NT2/D1 (cell line): ENCODE data around the gene EFCAB6.

ENCODE experiments used
- SUZ12 ChIP-seq: IDR thresholded peaks from 2 replicates; pipeline ENCODE4 v1.6.1; 2011; ENCODE audit not compliant: insufficient read length, insufficient read depth; ENCODE audit errors: extremely low read depth
- YY1 ChIP-seq: IDR thresholded peaks from 2 replicates; pipeline ENCODE4 v1.6.1; 2011; ENCODE audit not compliant: insufficient read length, insufficient read depth
- ZNF274 ChIP-seq: IDR thresholded peaks from 2 replicates; pipeline ENCODE4 v1.6.1; 2011; ENCODE audit warnings: mild to moderate bottlenecking, low read depth, low read length

DNA sequence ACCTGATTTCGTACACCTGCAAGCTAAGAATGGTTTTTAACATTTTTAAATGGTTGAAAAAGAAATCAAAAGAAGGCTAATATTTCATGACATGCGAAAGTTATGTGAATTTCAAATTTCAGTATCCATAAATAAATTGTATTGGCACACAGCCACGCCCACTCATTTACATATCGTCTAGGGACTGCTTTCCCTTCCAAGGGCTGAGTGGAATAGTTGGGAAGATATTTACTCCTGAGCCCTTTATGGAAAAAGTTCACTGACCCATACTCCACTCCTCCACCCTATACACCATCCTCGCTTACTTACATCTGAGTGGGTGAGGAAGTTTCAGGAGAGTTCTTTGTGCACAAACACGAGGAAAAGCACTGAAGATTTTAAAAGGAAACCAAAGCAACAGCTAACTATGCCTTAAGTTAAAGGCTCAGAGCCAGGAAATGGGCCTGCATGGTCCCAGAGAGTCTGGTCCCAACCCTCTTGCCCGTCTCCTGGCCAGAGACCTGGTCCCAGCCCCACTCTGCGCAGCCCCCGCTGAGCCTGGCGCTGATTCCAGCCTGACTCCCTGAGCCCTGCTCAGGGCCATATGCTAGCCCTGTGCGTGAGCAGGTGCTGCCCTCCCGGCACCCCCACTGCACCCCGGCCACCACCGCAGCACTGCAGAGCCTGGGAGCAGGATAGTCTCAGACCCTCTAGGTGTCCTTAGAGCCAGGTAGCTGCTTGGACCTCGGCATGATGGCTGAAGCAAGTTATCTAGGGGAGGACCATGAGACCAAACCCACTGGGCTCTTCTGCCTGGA, 69.8 kb downstream of the EFCAB6 start:
- no peak for TF ChIP-seq ZNF274
- no peak for TF ChIP-seq SUZ12
- TF ChIP-seq YY1 = no peak
